GM19099 (cell line): ENCODE data around the gene COL8A2.

Source experiments
- POLR2A ChIP-seq: IDR thresholded peaks from 3 replicates; pipeline ENCODE4 v1.6.1; 2011; ENCODE audit warnings: low read depth; ENCODE audit not compliant: insufficient read length; ENCODE audit errors: extremely low read depth

The COL8A2 gene

GRCh38 chr1:36085686-36086526 is 39.1 kb downstream of the COL8A2 start:
- no peak for TF ChIP-seq POLR2A

- TF ChIP-seq POLR2A: no peak
Observed at GRCh38 chr1:36085126-36085525, 39.9 kb downstream of the COL8A2 start.

DNA sequence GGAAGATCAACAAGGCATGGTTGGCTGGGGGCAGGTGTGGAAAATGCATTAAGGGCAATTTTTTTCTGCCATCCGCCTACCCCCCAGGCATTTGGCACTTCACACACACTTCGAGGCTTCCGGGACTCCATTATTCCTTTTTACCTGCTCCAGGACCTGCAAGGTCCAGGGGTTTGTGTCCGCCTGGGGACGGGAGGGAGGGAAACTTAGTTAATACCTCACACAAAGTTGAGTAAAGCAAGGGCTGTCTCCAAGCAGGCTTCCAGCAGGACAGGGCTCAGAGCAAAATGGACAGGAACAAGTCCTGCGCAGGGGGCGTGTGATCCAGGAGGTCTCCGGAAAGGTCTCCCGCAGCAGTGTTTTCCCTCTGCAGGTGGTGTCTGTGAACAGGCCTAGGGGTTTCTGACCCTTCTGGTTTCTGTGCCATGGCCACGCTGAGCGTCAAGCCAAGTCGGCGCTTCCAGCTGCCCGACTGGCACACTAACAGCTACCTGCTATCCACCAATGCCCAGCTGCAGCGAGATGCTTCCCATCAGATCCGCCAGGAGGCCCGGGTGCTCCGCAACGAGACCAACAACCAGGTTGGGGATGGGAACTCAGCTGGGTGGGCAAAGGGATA is 40.4 kb downstream of the COL8A2 start:
- TF ChIP-seq POLR2A: no peak

DNA sequence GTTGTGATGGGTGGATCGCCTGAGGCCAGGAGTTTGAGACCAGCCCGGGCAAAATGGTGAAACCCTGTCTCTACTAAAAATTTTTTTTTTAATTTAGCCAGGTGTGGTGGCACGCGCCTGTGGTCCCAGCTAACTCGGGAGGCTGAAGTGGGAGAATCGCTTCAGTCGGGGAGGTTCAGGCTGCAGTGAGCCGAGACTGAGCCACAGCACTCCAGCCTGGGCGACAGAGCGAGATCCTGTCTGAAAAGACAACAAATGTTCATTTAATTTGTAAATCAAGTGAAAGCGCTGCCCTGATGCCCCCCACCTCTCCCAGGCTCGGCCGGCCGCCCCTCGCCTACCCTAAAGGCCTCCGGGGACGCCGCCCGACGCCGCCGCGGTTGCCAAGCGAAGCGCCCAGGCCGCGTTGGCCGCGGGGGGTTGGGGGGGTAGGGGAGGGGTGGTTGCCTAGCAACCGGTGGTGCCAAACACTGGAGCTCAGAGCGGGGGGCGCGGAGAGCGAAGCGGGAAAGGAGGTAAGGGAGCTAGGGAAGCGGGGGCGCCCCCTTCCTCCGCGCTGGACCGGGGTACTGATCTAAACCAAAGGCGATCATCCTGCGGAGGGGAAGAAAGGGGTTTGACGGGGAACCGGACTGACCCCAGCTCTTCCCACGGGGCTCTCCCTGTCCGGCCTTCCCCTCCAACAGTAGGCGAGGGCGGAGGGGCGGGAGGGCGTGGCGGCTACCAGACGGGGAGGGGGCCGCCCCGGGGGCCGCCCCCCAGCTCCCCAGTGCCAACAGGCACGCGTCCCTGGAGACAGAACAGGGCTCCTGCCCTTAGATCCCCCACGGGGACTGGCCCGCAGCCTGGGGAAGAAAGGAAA is 41.2 kb downstream of the COL8A2 start, which contains the start of gene TEKT2:
Gene TEKT2, plus strand, starts transcription at position 460 of the 862 bp plus-strand sequence. CDS start 828 bp downstream, outside the sequence.
- no peak for TF ChIP-seq POLR2A

DNA sequence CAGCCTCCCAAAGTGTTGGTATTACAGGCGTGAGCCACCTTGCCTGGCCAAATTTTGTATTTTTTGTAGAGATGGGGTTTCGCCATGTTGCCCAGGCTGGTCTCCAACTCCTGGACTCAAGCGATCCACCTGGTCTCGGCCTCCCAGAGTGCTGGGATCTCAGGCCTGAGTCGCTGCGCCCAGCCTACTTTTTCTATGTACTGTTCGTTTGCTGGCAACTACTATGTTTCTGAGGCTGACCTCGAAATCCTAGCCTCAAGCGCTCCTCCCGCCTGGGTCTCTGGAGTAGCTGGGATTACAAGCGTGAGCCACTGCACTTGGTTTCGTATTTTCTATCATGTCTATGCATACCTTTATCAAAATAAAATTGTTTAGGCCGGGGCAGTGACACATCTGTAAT is 41.8 kb downstream of the COL8A2 start:
- TF ChIP-seq POLR2A: no peak

DNA sequence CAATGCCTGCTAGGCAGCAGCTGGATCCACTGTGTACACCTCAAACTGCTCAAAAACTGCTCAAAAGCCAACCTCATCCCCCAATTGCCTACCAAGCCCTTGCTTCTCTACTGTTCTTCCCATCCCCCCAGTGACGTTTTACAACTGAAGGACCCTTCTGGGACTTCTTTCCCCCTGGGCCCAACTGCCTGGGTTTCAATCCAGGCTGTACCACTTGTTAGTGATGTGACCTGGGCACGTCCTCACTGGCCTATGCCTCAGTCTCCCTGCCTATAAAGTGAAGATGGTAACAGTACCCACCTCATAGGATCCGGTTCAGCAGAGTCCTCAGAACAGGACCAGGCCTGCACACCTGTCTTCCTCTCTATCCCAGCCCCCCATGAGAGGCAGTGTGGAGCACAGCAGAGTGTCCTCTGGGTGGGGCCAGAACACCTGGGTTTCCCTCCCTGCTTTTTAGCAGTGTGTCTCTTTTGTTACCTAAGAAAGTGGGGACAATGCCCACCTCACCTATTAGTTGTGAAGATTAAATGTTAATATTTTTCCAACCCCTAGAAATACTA is 43.0 kb downstream of the COL8A2 start:
- TF ChIP-seq POLR2A: no peak

DNA sequence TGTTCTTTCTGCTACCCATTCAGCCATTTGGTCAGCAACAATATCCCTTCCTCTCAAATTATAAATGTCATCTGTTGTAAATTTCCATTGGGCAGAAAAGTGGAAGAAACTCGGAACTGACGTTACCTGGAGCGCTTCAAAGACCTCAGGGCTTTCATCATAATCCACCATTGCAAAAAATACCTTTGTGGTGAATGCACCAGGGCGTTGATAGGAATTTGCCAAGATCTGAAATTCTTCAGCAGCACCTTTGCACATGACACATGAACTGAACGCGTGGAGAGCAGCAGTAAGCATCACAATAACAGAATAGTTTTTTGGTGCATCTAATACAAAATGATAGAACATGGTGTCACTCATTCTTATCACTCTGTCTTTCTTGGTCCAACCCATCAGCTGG is 44.2 kb downstream of the COL8A2 start:
- TF ChIP-seq POLR2A: no peak

DNA sequence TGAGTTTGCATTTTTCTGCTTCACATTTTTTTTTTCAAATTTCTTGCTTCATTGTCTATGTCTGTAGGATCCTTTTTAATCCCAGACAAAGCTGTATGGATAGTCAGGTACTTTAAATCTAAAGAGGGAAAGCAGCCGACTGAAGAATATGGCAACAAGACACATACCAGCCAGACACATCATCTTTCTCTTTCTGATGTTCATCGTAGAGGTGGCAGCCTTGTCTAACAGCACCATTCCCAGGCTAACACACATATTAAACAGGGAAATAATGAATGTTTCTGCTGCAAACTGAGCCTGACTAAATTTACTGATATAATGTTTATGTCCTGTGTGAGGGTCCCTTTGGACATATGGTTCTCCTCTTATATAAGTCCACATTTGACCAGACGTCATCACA is 44.8 kb downstream of the COL8A2 start:
- no peak for TF ChIP-seq POLR2A

GRCh38 chr1:36076979-36077573 is 47.9 kb downstream of the COL8A2 start:
- no peak for TF ChIP-seq POLR2A

DNA sequence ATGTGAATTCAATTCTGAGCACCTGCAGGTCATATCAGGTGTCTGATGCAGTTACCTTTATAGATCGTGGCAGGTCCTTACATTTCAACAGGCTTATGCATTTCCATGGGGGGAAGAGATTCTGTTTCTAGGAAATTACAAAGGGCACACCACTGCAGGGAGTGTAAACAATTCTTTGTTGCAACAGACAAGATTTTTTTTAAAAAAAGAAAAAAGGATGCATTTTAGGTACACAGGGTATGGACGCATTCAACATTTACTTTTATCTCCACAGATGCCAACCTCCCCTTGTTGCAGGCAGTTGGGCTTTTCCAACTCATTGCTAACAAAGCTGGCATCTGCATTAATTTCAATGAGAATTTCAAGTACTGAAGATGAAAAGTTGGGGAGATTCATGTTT is 54.7 kb downstream of the COL8A2 start:
- no peak for TF ChIP-seq POLR2A

- TF ChIP-seq POLR2A: no peak
Observed at GRCh38 chr1:36068866-36069265, 56.2 kb downstream of the COL8A2 start.

DNA sequence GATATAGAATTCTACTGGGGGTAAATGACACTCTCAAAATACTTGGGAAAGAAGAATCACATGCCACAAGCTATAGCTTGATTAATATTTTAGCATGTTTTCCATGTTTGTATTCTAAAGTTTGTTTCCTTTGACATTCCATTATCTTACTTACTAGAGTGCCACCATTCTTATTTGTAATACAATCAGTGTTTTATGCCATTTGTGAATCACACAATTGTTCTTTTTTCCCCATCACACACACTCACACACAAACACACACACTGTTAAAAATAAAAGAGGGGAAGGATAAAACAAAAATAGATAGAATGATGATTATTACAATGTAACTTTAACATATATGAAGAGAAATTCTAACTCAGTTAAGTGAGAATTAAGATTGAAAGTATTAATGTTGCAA is 57.2 kb downstream of the COL8A2 start:
- TF ChIP-seq POLR2A: no peak

- TF ChIP-seq POLR2A: no peak
Observed at GRCh38 chr1:36062315-36062714, 62.7 kb downstream of the COL8A2 start.

DNA sequence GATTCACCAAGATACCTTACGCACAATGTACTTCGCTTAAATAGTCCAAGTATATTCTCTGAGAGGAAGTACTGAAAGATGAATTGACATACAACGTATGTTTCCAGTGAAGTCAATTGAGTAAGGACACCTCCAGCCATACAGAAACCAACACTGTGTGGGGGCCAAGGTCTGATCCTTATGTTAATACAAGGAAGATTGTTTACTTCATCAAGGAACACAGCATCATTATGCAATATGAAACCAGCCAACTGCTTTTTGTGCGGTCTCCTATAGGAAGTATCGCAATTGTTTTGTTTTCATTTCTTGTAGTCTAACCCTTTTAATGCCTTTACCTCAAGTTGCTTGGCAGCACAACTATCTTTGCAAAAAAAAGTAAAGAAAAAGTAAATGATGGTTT is 69.3 kb downstream of the COL8A2 start:
- TF ChIP-seq POLR2A: no peak

- TF ChIP-seq POLR2A: no peak
Observed at GRCh38 chr1:36053978-36054377, 71.0 kb downstream of the COL8A2 start.
